Vagina (tissue), 2 donors: Measurements from ENCODE around the gene OR7G1. TPM values are rescaled to one million over a fixed set of nuclear protein-coding genes. Genes with fewer than 3 reads are reported as not detected.

Experiments used
- DNase-seq, 2 donors: peaks; one replicate each; pipeline ENCODE4 v3.0.0-alpha.2; 2017; ENCODE audit errors: extremely low spot score in 2 of 2
- H3K27ac ChIP-seq: fragments of 200-600 bp; sonication (generic); one replicate; pipeline ENCODE4 v1.5.1; 2019
- H3K27me3 ChIP-seq: fragments of 200-600 bp; sonication (generic); one replicate; pipeline ENCODE4 v1.5.1; 2019
- H3K36me3 ChIP-seq, 2 donors: fragments of 200-600 bp; sonication (generic); one replicate each; pipeline ENCODE4 v1.5.1; 2017 to 2019
- H3K4me1 ChIP-seq: fragments of 200-600 bp; sonication (generic); one replicate; pipeline ENCODE4 v1.5.1; 2019
- H3K4me3 ChIP-seq, 2 donors: fragments of 200-600 bp; sonication (generic); 1 replicate in 1 of 2; 2 replicates in 1 of 2; pipeline ENCODE4 v1.5.1; 2016 to 2019
- H3K9me3 ChIP-seq: fragments of 200-600 bp; sonication (generic); one replicate; pipeline ENCODE4 v1.5.1; 2019
- POLR2A ChIP-seq, 2 donors: fragments of 450-650 bp; IDR thresholded peaks; one replicate each; pipeline ENCODE4 v1.6.1; 2017; ENCODE audit warnings: antibody characterized with exemption in 2 of 2, mild to moderate bottlenecking in 2 of 2, moderate library complexity in 2 of 2
- POLR2AphosphoS5 ChIP-seq, 2 donors: sonication (generic); formaldehyde crosslinking; IDR thresholded peaks; one replicate each; pipeline ENCODE4 v1.9.0; 2017; ENCODE audit warnings: antibody characterized with exemption in 2 of 2, mild to moderate bottlenecking in 2 of 2, low read depth in 1 of 2; ENCODE audit not compliant: insufficient read depth in 1 of 2
- intact Hi-C: fragments of 100-400 bp; cut with DNase I; formaldehyde crosslinking; loops from one replicate; pipeline ENCODE4 v1.15.1; 2023
- total RNA-seq: library from RNA; depleted of rRNA; stranded (reverse); fragments of >200 nt; gene quantifications from one replicate; pipeline ENCODE4 v1.2.3, GENCODE V29; 2016
- TF ChIP-seq, protein P1 (sequence below), 3 experiments: fragments of 450-650 bp in 2 of 3; fragments of 200-600 bp in 1 of 3; sonication (generic) in 1 of 3; IDR thresholded peaks; one replicate each; pipeline ENCODE4 v1.5.1; 2017 to 2019; ENCODE audit warnings: antibody characterized with exemption in 3 of 3, mild to moderate bottlenecking in 2 of 3, moderate library complexity in 2 of 3

The OR7G1 gene
- total RNA-seq, 1 donor from 2014 or later: not detected

DNA sequence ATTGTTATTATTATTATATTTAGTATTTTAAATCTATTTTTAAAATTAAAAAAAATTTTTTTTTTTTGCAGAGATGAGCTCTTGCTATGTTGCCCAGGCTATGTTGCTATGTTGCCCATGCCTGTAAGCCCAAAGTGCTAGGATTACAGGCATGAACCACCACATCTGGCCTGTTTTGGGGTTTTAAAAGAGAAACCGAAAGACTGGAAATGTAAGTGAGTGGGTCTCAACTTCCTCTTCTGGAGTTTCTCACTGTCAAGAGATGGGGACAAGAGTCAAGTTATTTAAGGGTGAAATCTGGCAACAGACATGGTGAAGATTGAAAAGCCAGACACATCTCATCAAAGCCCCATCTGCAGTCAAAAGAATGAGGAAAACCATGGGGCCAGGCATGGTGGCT is 15.4 kb upstream of the OR7G1 start:
- H3K9me3 ChIP-seq: no peaks in the 10 kb centered on the region
- no peak overlapping the region for H3K27ac ChIP-seq
- H3K4me3 ChIP-seq: no peak overlapping the region
- DNase-seq: no peak
- no peaks in the 10 kb centered on the region for H3K36me3 ChIP-seq
- H3K4me1 ChIP-seq: no peaks in the 10 kb centered on the region
- no peaks in the 10 kb centered on the region for H3K27me3 ChIP-seq
- intact Hi-C loops: no loop called here
- TF ChIP-seq, protein P1, sequence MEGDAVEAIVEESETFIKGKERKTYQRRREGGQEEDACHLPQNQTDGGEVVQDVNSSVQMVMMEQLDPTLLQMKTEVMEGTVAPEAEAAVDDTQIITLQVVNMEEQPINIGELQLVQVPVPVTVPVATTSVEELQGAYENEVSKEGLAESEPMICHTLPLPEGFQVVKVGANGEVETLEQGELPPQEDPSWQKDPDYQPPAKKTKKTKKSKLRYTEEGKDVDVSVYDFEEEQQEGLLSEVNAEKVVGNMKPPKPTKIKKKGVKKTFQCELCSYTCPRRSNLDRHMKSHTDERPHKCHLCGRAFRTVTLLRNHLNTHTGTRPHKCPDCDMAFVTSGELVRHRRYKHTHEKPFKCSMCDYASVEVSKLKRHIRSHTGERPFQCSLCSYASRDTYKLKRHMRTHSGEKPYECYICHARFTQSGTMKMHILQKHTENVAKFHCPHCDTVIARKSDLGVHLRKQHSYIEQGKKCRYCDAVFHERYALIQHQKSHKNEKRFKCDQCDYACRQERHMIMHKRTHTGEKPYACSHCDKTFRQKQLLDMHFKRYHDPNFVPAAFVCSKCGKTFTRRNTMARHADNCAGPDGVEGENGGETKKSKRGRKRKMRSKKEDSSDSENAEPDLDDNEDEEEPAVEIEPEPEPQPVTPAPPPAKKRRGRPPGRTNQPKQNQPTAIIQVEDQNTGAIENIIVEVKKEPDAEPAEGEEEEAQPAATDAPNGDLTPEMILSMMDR (IDR thresholded peaks at IDR 0.05): no peak
- no peak for TF ChIP-seq POLR2A (IDR thresholded peaks at IDR 0.05)
- TF ChIP-seq POLR2AphosphoS5 (IDR thresholded peaks at IDR 0.05; ENCODE audit: insufficient read depth in 1 of 2, low read depth in 1 of 2): no peak

DNA sequence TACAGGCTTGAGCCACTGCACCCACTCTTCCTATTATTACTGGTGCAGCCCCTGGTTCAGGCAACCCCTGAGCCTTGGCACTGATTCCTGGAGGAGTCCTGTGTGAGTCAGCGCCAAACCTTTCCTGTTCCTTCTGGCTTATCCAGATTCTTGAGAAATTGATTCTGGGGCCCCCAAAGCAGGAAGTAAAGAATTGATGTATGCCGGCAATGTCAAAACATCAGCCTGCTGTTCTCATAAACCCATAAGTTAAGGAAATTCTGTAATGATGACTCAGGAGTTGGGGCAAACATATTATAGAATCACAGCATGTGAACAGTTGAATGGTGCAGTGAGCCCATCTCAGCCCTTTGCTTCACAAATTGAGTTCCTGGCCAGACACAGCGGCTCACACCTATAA is 12.6 kb upstream of the OR7G1 start:
- no peak for TF ChIP-seq POLR2AphosphoS5 (IDR thresholded peaks at IDR 0.05; ENCODE audit: insufficient read depth in 1 of 2, low read depth in 1 of 2)
- TF ChIP-seq, protein P1 (IDR thresholded peaks at IDR 0.05): no peak
- TF ChIP-seq POLR2A (IDR thresholded peaks at IDR 0.05): no peak
- Histone ChIP-seq H3K9me3 (no peaks in the 10 kb centered on the region), H3K27me3 (no peaks in the 10 kb centered on the region), H3K36me3 (no peaks in the 10 kb centered on the region), H3K27ac (no peak overlapping the region), H3K4me3 (no peak overlapping the region), H3K4me1 (no peaks in the 10 kb centered on the region)
- intact Hi-C loops: no loop called here
- DNase-seq: no peak

DNA sequence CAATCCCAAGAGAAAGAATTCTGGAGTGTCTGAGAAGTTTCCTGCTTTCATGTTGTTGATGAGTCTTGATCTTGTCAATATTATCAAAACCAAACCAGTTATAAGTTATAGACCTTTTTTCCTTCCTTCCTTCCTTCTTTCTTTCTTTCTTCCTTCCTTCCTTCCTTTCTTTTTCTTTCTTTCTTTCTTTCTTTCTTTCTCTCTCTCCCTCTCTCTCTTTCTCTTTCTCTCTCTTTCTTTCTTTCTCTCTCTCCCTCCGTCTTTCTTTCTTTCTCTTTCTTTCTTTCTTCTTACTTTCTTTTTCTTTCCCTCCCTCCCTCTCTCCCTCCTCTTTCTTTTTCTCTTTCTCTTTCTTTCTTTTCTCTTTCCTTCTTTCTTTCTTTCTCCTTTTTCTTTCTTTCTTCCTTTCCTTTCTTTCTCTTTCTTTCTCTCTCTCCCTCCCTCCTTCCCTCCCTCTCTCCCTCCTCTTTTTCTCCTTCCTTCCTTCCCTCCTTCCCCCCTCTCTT is 11.4 kb upstream of the OR7G1 start, which contains the start of gene OR7G3:
TSS of gene OR7G3 (minus strand) at position 51 of the 506 bp plus-strand sequence. CDS start at position 51, 0 bp downstream.
- no peaks in the 10 kb centered on the region for H3K36me3 ChIP-seq
- DNase-seq: no peak
- H3K9me3 ChIP-seq: no peaks in the 10 kb centered on the region
- no peaks in the 10 kb centered on the region for H3K4me1 ChIP-seq
- TF ChIP-seq POLR2A (IDR thresholded peaks at IDR 0.05) (no peak), POLR2AphosphoS5 (IDR thresholded peaks at IDR 0.05; ENCODE audit: insufficient read depth in 1 of 2, low read depth in 1 of 2) (no peak)
- TF ChIP-seq, protein P1 (IDR thresholded peaks at IDR 0.05): no peak
- H3K27ac ChIP-seq: no peak within 1 kb of the TSS
- no peak within 1 kb of the TSS for H3K4me3 ChIP-seq
- no peaks in the 10 kb centered on the region for H3K27me3 ChIP-seq
- intact Hi-C loops: no loop called here

DNA sequence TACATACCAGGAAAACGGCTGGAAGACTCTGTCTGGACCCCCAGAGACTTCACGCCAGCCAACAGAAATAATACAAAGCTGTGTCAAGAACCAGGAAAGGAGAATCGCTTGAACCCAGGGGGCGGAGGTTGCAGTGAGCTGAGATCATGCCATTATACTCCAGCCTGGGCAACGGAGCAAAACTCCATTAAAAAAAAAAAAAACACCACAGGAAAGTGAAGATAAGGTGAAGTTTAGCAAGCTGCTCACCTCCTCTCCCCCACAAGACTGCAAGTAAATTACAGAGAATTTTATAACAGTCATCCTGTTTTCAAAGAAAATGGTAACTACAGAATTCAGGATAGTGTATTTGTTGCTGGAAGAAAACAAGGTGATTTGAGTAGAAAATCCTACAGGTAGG is 984 bp upstream of the OR7G1 start:
- H3K27ac ChIP-seq: no peak overlapping the region
- H3K27me3 ChIP-seq: no peaks in the 10 kb centered on the region
- intact Hi-C loops: loop anchor here (5.0 kb wide), 1 partner anchor 1939 kb away; no protein-coding TSS in a partner anchor
- TF ChIP-seq POLR2AphosphoS5 (IDR thresholded peaks at IDR 0.05; ENCODE audit: insufficient read depth in 1 of 2, low read depth in 1 of 2): no peak
- no peaks in the 10 kb centered on the region for H3K9me3 ChIP-seq
- no peaks in the 10 kb centered on the region for H3K36me3 ChIP-seq
- DNase-seq: no peak
- H3K4me1 ChIP-seq: no peaks in the 10 kb centered on the region
- H3K4me3 ChIP-seq: no peak overlapping the region

DNA sequence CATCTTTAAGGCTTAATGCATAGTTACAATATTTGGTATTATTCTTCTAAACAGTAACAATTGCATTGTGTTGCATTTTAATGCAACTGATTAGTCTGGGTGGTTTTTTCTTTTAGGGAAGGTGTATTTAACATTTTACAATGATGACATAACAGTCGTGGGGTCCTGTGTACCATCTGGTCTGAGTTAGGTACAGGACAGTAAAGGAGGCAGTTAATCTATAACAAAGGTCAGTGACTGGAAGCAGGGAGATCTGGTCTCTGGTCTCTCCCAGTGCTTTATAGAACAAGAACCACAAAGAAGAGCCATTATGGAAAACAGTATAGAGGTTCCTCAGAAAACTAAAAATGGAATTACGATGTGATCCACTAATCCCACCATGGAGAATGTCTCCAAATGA is 5.6 kb downstream of the OR7G1 start:
- no peak overlapping the region for H3K4me3 ChIP-seq
- no peak for DNase-seq
- H3K9me3 ChIP-seq: no peaks in the 10 kb centered on the region
- no peak overlapping the region for H3K27ac ChIP-seq
- H3K36me3 ChIP-seq: no peaks in the 10 kb centered on the region
- intact Hi-C loops: no loop called here
- no peaks in the 10 kb centered on the region for H3K4me1 ChIP-seq
- TF ChIP-seq, protein P1 (IDR thresholded peaks at IDR 0.05): no peak
- TF ChIP-seq POLR2A (IDR thresholded peaks at IDR 0.05) (no peak), POLR2AphosphoS5 (IDR thresholded peaks at IDR 0.05; ENCODE audit: insufficient read depth in 1 of 2, low read depth in 1 of 2) (no peak)
- no peaks in the 10 kb centered on the region for H3K27me3 ChIP-seq
